Esophagus (tissue), 2 donors: ENCODE measurements around the gene IGF2. TPM values are rescaled to one million over a fixed set of nuclear protein-coding genes. Genes with fewer than 3 reads are reported as not detected.
A peak's percentile ranks its signal among the peaks of the same experiment; 100 is the strongest.

Experiments
- H3K27ac ChIP-seq, 2 donors: one replicate each; pipeline ENCODE4 v1.5.1; 2013; ENCODE audit warnings: low read depth in 2 of 2, mild to moderate bottlenecking in 2 of 2, inconsistent platforms in 1 of 2, low read length in 1 of 2, moderate library complexity in 1 of 2
- H3K27me3 ChIP-seq, 2 donors: one replicate each; pipeline ENCODE4 v1.6.1; 2013; ENCODE audit warnings: low read length in 2 of 2, control low read depth in 1 of 2, mild to moderate bottlenecking in 1 of 2; ENCODE audit not compliant: insufficient read depth in 2 of 2, control insufficient read depth in 1 of 2
- H3K36me3 ChIP-seq, 2 donors: one replicate each; pipeline ENCODE4 v1.6.1; 2013; ENCODE audit warnings: low read length in 1 of 2; ENCODE audit not compliant: control insufficient read depth in 2 of 2, insufficient read depth in 2 of 2
- H3K4me1 ChIP-seq, 2 donors: one replicate each; pipeline ENCODE4 v1.6.1; 2013; ENCODE audit warnings: low read length in 1 of 2; ENCODE audit not compliant: control insufficient read depth in 2 of 2, insufficient read depth in 2 of 2
- H3K4me3 ChIP-seq, 2 donors: one replicate each; pipeline ENCODE4 v1.5.1; 2013; ENCODE audit warnings: low read length in 2 of 2, mild to moderate bottlenecking in 2 of 2, low read depth in 1 of 2, moderate library complexity in 1 of 2
- H3K9me3 ChIP-seq, 2 donors: one replicate each; pipeline ENCODE4 v1.6.1; 2013; ENCODE audit warnings: mild to moderate bottlenecking in 2 of 2, low read depth in 1 of 2, low read length in 1 of 2, moderate library complexity in 1 of 2; ENCODE audit not compliant: control insufficient read depth in 2 of 2, insufficient read depth in 1 of 2
- WGBS, 2 donors: extraction: QIAGEN DNeasy Blood & Tissue Kit; methylation state at CpG; one replicate each; pipeline ENCODE4 v1.1.7; 2013; 5-methylcytosine and 5-hydroxymethylcytosine counted together
- polyA plus RNA-seq, 2 donors: library from polyadenylated mRNA; stranded (reverse); fragments of 200-250 nt; gene quantifications; one replicate each; pipeline ENCODE4 v1.2.3, GENCODE V29; 2013
- donor health status: healthy with polysubstance abuse.
- donor health status: Bipolar disorder and iron deficiency.

The IGF2 gene
- polyA plus RNA-seq, 2 donors, result 2.4 to 3.2 TPM

DNA sequence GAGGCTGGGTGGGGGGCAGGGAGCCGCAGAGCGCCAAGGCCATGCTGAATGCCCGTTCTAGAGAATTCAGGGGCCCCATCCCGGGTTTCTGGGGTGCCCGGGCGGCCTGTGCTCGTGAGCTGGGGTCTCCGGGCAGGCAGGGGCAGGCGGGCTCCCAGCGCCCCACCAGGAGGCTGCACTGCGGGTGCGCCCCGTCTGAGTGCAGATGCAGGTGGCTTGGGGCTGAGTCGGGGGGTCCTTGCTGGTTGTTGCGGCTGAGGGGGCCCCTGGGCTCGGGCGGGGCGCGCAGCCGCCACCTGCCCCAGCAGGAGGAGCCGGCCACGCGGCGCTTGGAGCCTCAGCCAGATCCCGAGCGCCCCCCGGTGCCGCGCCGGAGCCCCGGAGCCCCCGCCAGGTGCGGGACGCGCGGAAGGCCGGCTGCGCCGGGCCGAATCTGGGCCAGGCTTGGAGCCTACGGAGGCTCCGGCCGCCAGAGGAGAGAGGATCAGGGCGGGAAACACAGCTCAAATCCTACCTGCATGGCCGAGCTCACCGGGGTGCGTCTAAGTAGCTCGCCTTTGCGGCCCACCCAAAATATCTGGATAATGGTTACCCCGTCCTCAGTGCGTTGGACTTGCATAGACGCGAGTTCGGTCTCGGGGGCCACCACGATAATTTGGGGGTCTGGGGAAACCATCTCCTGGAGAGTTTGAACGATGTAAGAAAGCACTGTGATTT lies 590 bp upstream of the IGF2 start:
- Histone ChIP-seq H3K36me3 (no peaks in the 10 kb centered on the region), H3K27me3 (peaks cover 6 to 39% of the 10 kb centered on the region in 2 donors), H3K9me3 (no peaks in the 10 kb centered on the region), H3K4me3 (peak overlapping the region in 1 of 2 donors; percentile 8), H3K4me1 (peaks cover 2 to 3% of the 10 kb centered on the region in 2 donors), H3K27ac (no peak overlapping the region)
- 2 to 3% methylated on average over 50 to 57 of the region's 57 CpGs for WGBS, 2 donors

DNA sequence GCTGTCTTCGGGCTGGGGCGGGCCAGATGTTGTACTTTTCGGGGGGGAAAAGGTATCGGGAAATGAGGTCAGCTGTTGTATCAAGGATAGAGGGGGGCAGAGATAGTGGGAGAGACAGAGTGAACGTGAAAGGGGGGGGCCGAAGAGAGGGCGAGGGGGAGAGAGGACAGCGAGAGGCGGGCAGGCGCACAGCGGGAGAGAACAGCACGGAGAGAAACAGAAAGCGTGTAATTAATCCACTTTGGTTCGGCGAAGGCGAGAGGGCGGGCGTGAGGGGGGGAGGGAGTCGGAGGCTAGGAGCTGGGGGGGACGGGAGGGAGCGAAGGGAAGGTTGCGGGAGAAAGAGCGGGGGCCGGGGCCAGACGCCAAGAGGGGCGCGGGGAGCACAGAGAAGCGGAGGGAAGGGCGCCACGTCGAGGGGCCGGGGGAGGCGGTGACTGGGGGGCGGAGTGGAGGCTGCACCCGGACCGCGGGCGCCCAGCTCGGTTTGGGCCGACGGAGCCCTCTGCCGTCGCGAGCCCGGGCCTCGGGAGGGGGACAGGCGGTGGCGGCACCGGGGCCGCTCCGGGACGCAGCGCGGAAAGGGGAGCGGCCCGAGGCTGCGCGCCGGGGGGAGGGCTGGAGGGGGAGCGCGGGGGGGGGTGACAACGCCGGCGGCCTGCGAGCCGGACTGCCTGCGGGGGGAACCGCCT lies 612 bp downstream of the IGF2 start:
- Histone ChIP-seq H3K4me3 (peak overlapping the region; percentile 11 to 25), H3K4me1 (peaks cover 2 to 3% of the 10 kb centered on the region in 2 donors), H3K27ac (no peak overlapping the region), H3K9me3 (no peaks in the 10 kb centered on the region), H3K36me3 (no peaks in the 10 kb centered on the region), H3K27me3 (peaks cover 10 to 39% of the 10 kb centered on the region in 2 donors)
- 2% methylated on average over 32 to 68 of the region's 68 CpGs for WGBS, 2 donors

DNA sequence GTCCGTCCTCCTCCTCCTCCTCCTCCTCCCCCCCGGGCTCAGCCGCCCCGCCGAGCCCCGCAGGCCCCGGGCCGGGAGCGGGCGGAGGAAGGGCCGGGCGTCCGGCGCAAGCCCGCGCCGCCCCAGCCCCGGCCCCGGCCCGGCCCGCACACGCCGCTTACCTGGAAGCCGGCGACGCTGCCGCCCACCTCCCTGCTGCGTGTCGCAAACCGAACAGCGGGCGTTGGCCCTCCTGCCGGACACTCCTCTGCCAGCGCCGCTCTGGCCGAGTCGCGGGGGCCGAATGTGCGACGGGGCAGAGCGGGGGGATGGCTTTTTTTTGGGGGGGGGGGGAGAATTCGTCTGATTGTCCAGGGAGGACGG lies 1.1 kb downstream of the IGF2 start:
- H3K36me3 ChIP-seq, result no peaks in the 10 kb centered on the region
- no peak overlapping the region for H3K27ac ChIP-seq
- peaks cover 10 to 39% of the 10 kb centered on the region in 2 donors for H3K27me3 ChIP-seq
- peaks cover 2 to 3% of the 10 kb centered on the region in 2 donors for H3K4me1 ChIP-seq
- H3K9me3 ChIP-seq, result no peaks in the 10 kb centered on the region
- peak overlapping the region in 1 of 2 donors; percentile 11 for H3K4me3 ChIP-seq
- WGBS, 2 donors, result 0 to 1% methylated on average over 19 to 44 of the region's 44 CpGs

DNA sequence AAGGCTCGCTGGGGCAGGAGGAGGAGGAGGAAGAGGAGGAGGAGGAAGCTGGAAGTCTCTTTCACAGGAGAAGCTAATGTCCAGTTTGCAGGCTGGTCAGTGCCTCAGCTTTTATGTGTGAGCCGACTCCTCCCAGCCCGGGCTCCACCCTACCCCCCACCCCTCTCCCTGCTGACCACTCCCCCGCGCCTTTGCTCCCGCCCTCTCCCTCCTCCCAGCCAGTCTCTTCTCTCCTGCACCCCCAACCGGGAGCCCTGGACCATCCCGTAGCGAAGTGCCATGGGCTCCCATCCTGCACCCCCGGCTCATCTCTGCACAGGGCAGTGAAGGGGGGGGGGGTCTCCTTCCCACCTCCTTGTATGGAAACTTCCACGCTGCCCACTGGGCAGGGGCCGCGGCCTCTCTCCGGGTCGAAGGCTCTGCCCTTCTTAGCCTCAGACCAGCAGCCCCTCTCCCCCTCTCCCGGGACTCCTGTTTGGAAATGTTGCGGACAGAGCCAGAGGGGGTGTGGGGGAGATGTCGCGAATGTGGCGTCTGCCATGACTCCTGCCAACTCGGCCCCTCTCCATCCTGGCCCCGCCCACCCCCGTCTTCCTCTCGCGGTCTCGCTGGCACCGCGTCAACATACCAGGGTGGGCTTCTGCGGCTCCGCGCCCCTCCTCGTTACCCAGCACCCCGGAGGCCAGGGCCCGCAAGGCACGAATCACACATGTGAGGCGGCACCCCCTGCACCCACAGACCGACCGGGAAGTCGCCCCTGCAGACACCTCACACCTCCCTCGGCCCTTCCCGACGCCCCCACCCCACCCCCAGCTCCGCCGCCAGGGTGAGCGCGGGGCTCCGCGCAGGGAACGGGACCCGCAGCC lies 1.8 kb downstream of the IGF2 start:
- H3K9me3 ChIP-seq, result no peaks in the 10 kb centered on the region
- WGBS, 2 donors, result 2% methylated on average over 45 to 50 of the region's 50 CpGs
- H3K27me3 ChIP-seq, result peaks cover 10 to 39% of the 10 kb centered on the region in 2 donors
- peak overlapping the region in 1 of 2 donors; percentile 11 for H3K4me3 ChIP-seq
- H3K36me3 ChIP-seq, result no peaks in the 10 kb centered on the region
- H3K4me1 ChIP-seq, result peaks cover 2 to 3% of the 10 kb centered on the region in 2 donors
- no peak overlapping the region for H3K27ac ChIP-seq

DNA sequence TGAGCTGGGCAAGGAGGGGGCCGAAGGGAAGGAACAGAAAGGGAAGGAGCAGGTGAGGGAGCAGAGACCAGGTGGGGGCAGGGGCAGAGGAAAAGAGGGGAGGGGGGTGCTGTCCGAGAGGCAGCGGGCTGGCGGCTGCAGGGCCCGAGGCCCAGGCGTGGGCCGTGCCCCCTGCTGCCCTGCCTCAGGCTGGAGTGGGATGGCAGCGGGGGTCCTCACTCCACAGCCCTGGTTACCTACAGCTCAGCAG lies 2.3 kb downstream of the IGF2 start:
- 25 to 35% methylated on average over 8 of the region's 8 CpGs for WGBS, 2 donors
- Histone ChIP-seq H3K27ac (no peak overlapping the region), H3K27me3 (peaks cover 10 to 39% of the 10 kb centered on the region in 2 donors), H3K9me3 (peaks cover 0 to under 1% of the 10 kb centered on the region in 2 donors), H3K4me1 (peaks cover 2 to 3% of the 10 kb centered on the region in 2 donors), H3K4me3 (no peak overlapping the region), H3K36me3 (no peaks in the 10 kb centered on the region)

DNA sequence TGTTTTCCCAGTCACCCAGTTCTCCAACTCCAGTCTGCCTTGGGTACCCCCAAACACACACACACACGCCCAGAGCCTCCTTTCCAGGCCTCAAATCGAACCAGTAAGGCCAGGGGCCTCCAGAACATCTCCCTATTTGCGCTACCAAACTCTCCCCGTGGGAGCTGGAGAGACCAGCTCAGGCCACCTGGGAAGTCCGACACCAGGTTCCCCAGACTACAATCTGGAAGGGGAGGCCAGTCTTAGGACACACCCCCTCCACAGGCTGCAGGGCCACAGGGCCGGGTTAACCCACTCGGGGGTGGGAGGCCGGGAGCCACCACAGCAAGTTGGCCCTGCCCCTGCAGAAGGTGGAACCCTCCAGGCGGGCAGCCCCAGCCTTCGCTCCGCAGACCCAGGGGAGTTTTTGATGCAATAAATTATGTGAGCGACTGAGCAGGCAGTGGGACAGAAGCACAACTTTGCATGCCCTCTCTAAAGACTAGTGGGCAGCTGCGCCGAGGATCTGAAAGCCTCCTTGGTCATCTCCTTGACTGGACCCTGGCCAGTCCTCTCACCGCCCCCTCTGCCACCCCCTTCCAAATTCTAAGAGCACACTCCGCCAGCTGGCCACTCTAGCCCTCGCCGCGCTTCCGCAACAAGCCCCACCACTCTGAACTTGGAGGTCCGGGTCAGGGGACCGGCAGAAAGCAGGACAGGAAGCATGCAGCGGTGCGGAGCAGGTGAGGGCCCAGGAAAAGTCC lies 2.8 kb downstream of the IGF2 start:
- Histone ChIP-seq H3K4me1 (peaks cover 2 to 3% of the 10 kb centered on the region in 2 donors), H3K9me3 (peaks cover 0 to 5% of the 10 kb centered on the region in 2 donors), H3K27me3 (peaks cover 10 to 39% of the 10 kb centered on the region in 2 donors), H3K27ac (no peak overlapping the region), H3K4me3 (no peak overlapping the region), H3K36me3 (no peaks in the 10 kb centered on the region)
- 53 to 56% methylated on average over 24 of the region's 24 CpGs for WGBS, 2 donors

DNA sequence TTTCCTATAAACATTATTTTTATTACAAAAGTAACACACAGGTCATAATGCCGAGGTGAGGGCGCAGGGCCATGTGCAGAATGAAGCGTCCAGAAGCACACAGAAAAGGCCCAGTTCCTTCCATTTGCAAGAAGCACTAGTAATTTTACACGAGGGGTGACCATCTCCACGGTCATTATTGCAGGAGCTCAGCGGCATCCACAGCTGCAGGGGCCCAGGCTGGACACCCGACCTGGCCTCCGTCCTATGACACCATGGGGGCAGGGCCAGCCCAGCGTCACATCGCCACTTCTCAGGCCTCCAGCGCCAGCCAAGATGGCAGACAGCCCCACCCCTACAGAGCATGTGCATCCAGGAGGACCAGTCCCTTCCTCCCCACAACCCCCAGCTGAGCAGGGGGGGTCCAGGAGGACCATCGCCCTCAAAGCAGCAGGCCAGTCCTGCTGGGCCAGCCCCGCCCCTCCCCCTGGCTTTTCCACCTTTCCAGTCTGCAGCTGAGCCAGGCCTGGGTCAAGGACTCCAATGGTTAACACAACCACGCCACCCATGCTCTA lies 3.5 kb downstream of the IGF2 start:
- H3K4me1 ChIP-seq, result peaks cover 2 to 3% of the 10 kb centered on the region in 2 donors
- H3K9me3 ChIP-seq, result peaks cover 0 to 7% of the 10 kb centered on the region in 2 donors
- WGBS, 2 donors, result 80 to 85% methylated on average over 14 of the region's 14 CpGs
- H3K36me3 ChIP-seq, result no peaks in the 10 kb centered on the region
- peaks cover 10 to 33% of the 10 kb centered on the region in 2 donors for H3K27me3 ChIP-seq
- no peak overlapping the region for H3K4me3 ChIP-seq
- H3K27ac ChIP-seq, result no peak overlapping the region

DNA sequence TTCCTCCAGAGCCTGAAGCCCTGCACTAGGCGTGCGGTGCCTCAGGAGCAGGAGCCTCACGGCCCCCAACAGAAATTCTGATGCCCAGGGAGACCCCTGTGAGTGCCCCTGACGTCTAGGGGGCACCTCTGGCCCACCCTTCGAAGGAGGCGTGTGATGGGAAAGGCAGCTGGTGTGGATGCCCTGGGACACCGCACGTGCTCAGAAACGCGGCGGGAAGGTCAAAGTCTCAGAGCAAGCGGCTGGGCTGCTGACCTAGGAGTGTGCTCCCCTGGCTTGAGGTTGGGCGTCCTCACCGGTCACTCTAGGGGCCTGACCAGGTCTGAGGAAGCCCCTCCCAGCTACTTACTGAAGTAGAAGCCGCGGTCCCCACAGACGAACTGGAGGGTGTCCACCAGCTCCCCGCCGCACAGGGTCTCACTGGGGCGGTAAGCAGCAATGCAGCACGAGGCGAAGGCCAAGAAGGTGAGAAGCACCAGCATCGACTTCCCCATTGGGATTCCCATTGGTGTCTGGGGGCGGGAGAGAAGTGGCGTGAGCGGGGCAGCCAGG lies 4.1 kb downstream of the IGF2 start:
- Histone ChIP-seq H3K4me3 (no peak overlapping the region), H3K27ac (no peak overlapping the region), H3K9me3 (peaks cover 0 to 7% of the 10 kb centered on the region in 2 donors), H3K36me3 (no peaks in the 10 kb centered on the region), H3K4me1 (peaks cover 0 to 2% of the 10 kb centered on the region in 2 donors), H3K27me3 (peaks cover 10 to 27% of the 10 kb centered on the region in 2 donors)
- WGBS, 2 donors, result 77 to 81% methylated on average over 26 of the region's 26 CpGs
